ENCODE results near the gene ITIH3.
"Not testable (repeated sequence)": the region's sequence is repeated elsewhere in the genome, so short reads cannot be mapped to it uniquely, and the experiment has no call there.

ITIH3 gene, protein sequence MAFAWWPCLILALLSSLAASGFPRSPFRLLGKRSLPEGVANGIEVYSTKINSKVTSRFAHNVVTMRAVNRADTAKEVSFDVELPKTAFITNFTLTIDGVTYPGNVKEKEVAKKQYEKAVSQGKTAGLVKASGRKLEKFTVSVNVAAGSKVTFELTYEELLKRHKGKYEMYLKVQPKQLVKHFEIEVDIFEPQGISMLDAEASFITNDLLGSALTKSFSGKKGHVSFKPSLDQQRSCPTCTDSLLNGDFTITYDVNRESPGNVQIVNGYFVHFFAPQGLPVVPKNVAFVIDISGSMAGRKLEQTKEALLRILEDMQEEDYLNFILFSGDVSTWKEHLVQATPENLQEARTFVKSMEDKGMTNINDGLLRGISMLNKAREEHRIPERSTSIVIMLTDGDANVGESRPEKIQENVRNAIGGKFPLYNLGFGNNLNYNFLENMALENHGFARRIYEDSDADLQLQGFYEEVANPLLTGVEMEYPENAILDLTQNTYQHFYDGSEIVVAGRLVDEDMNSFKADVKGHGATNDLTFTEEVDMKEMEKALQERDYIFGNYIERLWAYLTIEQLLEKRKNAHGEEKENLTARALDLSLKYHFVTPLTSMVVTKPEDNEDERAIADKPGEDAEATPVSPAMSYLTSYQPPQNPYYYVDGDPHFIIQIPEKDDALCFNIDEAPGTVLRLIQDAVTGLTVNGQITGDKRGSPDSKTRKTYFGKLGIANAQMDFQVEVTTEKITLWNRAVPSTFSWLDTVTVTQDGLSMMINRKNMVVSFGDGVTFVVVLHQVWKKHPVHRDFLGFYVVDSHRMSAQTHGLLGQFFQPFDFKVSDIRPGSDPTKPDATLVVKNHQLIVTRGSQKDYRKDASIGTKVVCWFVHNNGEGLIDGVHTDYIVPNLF

DNA sequence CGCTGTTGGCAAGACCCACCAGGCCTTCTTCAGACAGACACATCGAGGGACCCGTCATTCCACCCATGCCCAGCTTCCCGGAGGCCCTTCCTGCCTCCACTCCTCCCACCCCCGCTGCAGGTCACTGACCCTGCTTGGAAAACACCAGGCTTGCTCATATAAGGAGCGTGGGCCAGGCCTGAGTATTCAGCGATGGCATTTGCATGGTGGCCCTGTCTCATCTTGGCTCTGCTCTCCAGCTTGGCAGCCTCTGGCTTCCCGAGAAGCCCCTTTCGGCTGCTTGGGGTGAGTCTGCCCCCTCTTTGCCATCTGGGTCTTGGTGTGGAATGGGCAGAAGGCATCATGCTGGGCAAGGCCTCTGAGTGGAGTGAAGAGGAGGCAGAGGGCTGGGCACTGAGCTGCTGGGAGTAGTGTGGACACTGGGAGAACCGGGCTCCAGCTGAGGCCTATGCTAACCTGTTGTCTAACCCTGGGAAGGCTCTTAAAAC, at the start of gene ITIH3:
Gene ITIH3, plus strand, starts transcription at position 185 of the 488 bp plus-strand sequence. Its CDS starts 8 bp downstream, at position 193.
- no peak within 1 kb of the TSS for H3K27ac ChIP-seq
- DNase-seq (ENCODE audit: low read depth, low spot score) = no peak

GRCh38 chr3:52752045-52752660, 42.4 kb upstream of the ITIH3 start:
- no peak for DNase-seq (ENCODE audit: low read depth, low spot score)
- no peak overlapping the region for H3K27ac ChIP-seq

DNA sequence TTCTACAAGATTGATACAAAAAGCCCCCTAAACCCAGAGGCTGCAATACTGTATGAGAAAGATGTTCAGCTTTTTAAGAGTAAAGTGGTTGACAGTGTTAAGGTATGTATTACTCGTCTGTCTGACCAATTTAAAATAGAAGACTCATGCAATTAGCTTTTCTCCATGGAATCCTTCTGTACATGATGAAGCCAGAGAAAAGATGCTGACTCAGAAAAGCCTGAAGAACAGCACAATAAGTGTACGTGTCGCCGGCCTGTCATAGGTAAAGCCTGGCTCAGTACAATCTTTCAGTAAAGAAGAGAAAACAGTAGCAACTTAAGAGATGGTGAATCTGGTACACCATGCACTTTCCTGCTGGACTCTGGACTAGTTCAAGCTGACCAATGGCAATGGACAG, 40.2 kb upstream of the ITIH3 start:
- DNase-seq (ENCODE audit: low read depth, low spot score) = no peak
- no peak overlapping the region for H3K27ac ChIP-seq

GRCh38 chr3:52756141-52756540, 38.5 kb upstream of the ITIH3 start:
- DNase-seq (ENCODE audit: low read depth, low spot score) = no peak
- H3K27ac ChIP-seq = no peak overlapping the region

DNA sequence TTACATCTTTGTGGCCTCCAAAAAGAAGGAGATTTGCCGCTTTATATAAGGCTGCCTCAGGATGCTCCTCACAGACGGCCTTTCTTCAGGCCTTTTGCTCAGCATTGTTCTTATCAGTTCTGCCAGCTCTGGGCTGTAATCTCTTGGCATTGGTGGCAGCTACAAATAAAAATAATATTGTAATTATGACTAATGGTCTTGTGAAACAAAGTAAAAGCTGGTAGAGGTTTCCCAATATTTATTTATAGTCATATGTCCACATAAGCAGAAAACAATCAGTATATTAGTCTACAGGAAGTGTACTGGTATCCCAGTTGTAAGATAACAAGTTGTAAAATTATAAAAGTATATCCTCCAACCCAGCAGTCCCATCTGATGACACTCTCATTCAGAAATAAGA, 31.1 kb upstream of the ITIH3 start:
- DNase-seq (ENCODE audit: low read depth, low spot score) = no peak
- no peak overlapping the region for H3K27ac ChIP-seq

DNA sequence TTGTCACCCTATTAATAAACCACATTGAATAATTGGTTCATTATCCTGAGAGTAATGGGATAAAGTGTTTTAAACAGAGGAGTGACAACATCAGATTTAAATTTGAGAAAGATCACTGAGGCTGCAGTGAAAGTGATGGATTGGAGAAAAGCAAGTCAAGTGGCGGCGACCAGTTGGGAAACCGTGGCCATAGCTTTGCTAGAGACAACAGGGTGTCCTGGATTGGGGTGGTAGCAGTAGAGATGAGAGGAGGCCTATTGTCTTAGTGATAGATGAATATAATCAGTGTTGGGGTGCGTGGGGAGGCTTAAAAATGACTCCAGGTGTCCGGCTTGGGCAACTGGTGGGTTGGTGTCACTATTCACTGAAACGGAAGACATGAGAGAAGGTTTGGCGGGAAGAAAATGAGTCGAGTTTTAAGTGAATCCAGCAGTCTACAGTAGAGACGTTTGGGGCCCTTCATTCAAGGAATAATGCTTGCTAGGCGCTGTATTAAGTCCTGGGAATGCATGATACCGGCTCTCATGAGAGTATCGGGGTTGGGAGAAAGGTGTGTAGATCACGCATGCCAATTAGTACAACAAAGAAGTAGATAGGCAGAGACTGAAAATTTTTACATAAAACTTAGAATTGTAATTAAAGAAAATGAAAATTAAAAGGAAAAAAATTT, 24.7 kb upstream of the ITIH3 start:
- peak overlapping the region; percentile 19 for H3K27ac ChIP-seq
- no peak for DNase-seq (ENCODE audit: low read depth, low spot score)

GRCh38 chr3:52770496-52771333, 23.9 kb upstream of the ITIH3 start, which contains the start of gene NEK4:
Gene NEK4 (minus strand): TSS chr3:52770940. CDS start chr3:52770746, 194 bp downstream.
- no peak for DNase-seq (ENCODE audit: low read depth, low spot score)
- H3K27ac ChIP-seq = peak within 1 kb of the TSS; percentile 19

- no peak for DNase-seq (ENCODE audit: low read depth, low spot score)
- peak overlapping the region; percentile 19 for H3K27ac ChIP-seq
Observed at GRCh38 chr3:52771334-52771681, 23.3 kb upstream of the ITIH3 start.

DNA sequence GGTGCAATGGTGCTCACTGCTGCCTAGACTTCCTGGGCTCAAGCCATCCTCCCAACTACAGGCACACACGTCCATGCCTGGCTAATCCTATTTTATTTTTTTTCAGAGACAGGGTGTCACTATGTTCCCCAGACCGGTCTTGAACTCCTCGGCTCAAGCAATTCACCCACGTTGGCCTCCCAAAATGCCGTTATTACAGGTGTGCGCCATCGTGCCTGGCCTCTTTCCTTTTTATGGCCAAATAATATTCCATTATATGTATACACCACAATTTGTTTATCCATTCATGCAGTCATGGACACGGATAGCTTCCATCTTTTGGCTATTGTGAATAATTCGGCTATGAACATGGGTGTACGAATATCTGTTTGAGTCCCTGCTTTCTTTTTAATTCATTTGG, 22.9 kb upstream of the ITIH3 start:
- no peak overlapping the region for H3K27ac ChIP-seq
- DNase-seq (ENCODE audit: low read depth, low spot score) = no peak

DNA sequence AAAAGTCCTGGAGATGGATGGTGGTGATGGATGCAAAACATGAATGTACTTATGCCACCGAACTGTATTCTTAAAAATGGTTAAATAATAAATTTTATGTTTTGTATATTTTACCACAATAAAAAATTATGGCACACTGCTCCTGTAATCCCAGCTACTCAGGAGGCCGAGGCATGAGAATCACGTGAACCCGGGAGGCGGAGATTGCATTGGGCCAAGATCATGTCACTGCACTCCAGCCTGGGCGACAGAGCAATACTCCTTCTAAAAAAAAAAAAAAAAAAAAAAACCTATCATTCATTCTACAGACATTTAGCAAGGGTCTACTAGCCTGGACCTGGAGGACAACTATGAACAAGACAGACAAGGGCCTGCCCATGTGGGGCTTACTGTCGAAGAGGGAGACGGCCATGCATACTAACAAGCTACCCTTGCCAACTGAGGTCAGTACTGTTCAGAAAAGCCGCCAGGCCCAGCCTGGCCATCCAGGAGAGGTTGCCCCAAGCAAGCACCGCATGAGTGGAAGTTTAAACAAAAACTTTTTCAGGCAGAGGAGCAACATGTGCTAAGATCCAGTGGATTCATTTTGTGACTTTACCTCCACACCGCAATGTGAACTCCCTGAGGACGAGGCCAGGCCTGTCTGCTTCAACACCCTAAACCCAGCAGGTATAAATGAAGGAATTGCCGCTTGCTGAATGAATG, 21.1 kb upstream of the ITIH3 start:
- no peak for DNase-seq (ENCODE audit: low read depth, low spot score)
- no peak overlapping the region for H3K27ac ChIP-seq

GRCh38 chr3:52774066-52774713, 20.4 kb upstream of the ITIH3 start:
- H3K27ac ChIP-seq = no peak overlapping the region
- no peak for DNase-seq (ENCODE audit: low read depth, low spot score)

GRCh38 chr3:52774901-52775864, 19.4 kb upstream of the ITIH3 start:
- H3K27ac ChIP-seq = no peak overlapping the region
- DNase-seq (ENCODE audit: low read depth, low spot score) = no peak

- no peak overlapping the region for H3K27ac ChIP-seq
- DNase-seq (ENCODE audit: low read depth, low spot score) = no peak
Observed at GRCh38 chr3:52775877-52776276, 18.7 kb upstream of the ITIH3 start.

DNA sequence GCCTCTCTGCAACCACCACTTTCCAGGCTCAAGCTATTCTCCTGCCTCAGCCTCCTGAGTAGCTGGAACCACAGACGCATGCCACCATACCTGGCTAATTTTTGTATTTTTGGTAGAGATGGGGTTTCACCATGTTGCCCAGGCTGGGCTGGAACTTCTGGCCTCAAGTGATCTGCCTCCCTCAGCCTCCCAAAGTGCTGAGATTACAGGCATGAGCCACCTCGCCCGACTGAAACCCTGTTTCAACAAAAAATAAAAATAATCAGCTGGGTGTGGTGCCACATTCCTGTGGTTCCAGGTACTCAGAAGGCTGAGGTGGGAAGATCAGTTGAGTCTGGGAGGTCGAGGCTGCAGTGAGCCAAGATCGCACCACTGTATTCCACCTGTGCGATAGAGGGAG, 18.1 kb upstream of the ITIH3 start:
- not testable (repeated sequence) for H3K27ac ChIP-seq; DNase-seq (ENCODE audit: low read depth, low spot score)

GRCh38 chr3:52777127-52777958, 17.3 kb upstream of the ITIH3 start, which contains the start of gene ITIH1:
Gene ITIH1 (plus strand): TSS chr3:52777599. CDS start chr3:52777616, 17 bp downstream.
- H3K27ac ChIP-seq = no peak within 1 kb of the TSS

More at GRCh38 chr3:52777127-52777958, 17.3 kb upstream of the ITIH3 start, which contains the start of gene ITIH1:
- no peak for DNase-seq (ENCODE audit: low read depth, low spot score)
